Neutrophil (primary cell): ENCODE measurements around the gene NR5A1.

ENCODE experiments used
- H3K27ac ChIP-seq: fragments of 200-600 bp; sonication (generic); 2 replicates; pipeline ENCODE4 v1.5.1; 2016; ENCODE audit warnings: mild to moderate bottlenecking, moderate library complexity
- H3K27me3 ChIP-seq: fragments of 200-600 bp; sonication (generic); 2 replicates; pipeline ENCODE4 v1.6.0; 2016; ENCODE audit warnings: mild to moderate bottlenecking
- H3K36me3 ChIP-seq: fragments of 200-600 bp; sonication (generic); 2 replicates; pipeline ENCODE4 v1.5.1; 2017
- H3K4me1 ChIP-seq, 2 experiments: fragments of 200-600 bp in 1 of 2; sonication (generic) in 1 of 2; 1 replicate in 1 of 2; 2 replicates in 1 of 2; pipeline versions ENCODE4 v1.5.1 to v1.6.1; 2013 to 2016; ENCODE audit warnings: low read depth in 1 of 2, low read length in 1 of 2, mild to moderate bottlenecking in 1 of 2, moderate library complexity in 1 of 2; ENCODE audit not compliant: control insufficient read depth in 1 of 2, insufficient read depth in 1 of 2
- H3K4me3 ChIP-seq, 2 experiments: fragments of 200-600 bp in 1 of 2; sonication (generic) in 1 of 2; 1 replicate in 1 of 2; 2 replicates in 1 of 2; pipeline ENCODE4 v1.5.1; 2013 to 2016; ENCODE audit warnings: low read depth in 1 of 2, low read length in 1 of 2, mild to moderate bottlenecking in 1 of 2, moderate library complexity in 1 of 2
- H3K9me3 ChIP-seq: fragments of 200-600 bp; sonication (generic); 2 replicates; pipeline ENCODE4 v1.5.1; 2016
- TF ChIP-seq, protein P1 (sequence below): fragments of 200-600 bp; sonication (generic); IDR thresholded peaks from 2 replicates; pipeline ENCODE4 v1.5.1; 2016; ENCODE audit warnings: antibody characterized with exemption

Gene NR5A1

DNA sequence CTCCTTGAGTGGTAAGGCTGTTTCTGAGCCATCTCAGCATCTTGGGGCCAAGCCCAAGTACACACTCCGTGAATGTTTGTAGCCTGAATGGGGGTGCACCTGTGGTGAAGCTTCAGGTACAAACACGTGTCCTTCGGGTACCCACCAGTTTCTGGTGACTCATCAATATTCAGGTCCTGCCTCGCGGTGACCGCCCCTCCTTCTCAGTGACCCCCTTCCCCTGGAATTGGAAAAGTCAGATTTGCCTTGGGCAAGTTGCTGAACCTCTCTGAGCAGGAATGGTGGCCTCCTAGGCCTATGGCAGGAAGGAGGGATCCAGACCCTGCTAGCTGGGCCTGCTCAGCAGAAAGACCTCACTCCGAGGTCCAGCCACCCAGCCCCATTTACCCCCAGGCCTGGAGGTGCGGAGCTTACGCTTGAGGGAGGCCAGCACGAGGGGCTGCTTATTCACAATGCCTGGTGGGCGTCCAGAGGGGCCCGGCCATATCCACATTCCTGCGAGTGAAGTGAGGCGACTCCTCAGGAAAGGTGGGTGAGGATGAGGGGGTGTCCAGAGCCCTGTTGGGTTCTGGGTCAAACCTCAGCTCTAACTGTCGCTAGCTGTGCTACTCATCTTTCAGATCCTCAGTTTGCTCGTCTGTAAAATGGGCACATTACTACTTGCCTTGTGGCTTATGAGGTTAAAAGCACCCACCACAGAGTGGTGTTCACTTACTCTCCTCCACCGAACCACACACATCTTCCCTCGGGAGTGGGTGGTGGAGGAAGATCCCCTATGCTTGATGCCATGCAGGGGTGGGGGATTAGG lies 49.9 kb downstream of the NR5A1 start:
- Histone ChIP-seq H3K36me3 (no peaks in the 10 kb centered on the region), H3K9me3 (no peaks in the 10 kb centered on the region), H3K4me3 (no peak overlapping the region), H3K27me3 (peaks cover 37% of the 10 kb centered on the region), H3K4me1 (peaks cover 0 to 4% of the 10 kb centered on the region in 2 experiments), H3K27ac (no peak overlapping the region)
- TF ChIP-seq, protein P1, sequence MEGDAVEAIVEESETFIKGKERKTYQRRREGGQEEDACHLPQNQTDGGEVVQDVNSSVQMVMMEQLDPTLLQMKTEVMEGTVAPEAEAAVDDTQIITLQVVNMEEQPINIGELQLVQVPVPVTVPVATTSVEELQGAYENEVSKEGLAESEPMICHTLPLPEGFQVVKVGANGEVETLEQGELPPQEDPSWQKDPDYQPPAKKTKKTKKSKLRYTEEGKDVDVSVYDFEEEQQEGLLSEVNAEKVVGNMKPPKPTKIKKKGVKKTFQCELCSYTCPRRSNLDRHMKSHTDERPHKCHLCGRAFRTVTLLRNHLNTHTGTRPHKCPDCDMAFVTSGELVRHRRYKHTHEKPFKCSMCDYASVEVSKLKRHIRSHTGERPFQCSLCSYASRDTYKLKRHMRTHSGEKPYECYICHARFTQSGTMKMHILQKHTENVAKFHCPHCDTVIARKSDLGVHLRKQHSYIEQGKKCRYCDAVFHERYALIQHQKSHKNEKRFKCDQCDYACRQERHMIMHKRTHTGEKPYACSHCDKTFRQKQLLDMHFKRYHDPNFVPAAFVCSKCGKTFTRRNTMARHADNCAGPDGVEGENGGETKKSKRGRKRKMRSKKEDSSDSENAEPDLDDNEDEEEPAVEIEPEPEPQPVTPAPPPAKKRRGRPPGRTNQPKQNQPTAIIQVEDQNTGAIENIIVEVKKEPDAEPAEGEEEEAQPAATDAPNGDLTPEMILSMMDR: no peak

- Histone ChIP-seq H3K36me3 (no peaks in the 10 kb centered on the region), H3K27ac (no peak overlapping the region), H3K4me3 (no peak overlapping the region), H3K4me1 (peaks cover 0 to 4% of the 10 kb centered on the region in 2 experiments), H3K27me3 (peaks cover 37% of the 10 kb centered on the region), H3K9me3 (no peaks in the 10 kb centered on the region)
- TF ChIP-seq, protein P1: no peak
These were observed 50.7 kb downstream of the NR5A1 start for GRCh38 chr9:124456341-124457078.

DNA sequence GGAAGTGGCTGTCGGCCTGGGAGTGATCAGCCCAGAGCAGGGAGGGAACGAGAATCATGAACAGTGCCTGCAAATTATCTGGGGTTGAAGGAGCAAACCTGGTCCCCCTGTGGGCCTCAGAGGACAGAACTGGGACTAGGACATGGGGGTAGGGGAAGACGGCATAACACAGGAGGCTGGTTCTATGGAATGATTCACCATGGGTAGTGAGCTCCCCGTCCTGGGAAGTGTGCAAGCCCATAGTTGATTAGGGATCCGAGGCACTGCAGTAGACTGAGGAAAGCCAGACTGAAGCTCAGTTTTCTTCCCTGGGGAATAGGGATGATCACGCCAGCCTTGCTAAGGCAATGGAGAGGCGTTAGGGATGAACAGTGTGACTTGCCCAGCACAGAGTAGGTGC lies 51.4 kb downstream of the NR5A1 start:
- no peaks in the 10 kb centered on the region for H3K9me3 ChIP-seq
- TF ChIP-seq, protein P1: no peak
- H3K36me3 ChIP-seq: no peaks in the 10 kb centered on the region
- peaks cover 44% of the 10 kb centered on the region for H3K27me3 ChIP-seq
- no peak overlapping the region for H3K27ac ChIP-seq
- H3K4me1 ChIP-seq: peaks cover 0 to 4% of the 10 kb centered on the region in 2 experiments
- H3K4me3 ChIP-seq: no peak overlapping the region

- Histone ChIP-seq H3K36me3 (no peaks in the 10 kb centered on the region), H3K27me3 (peaks cover 53% of the 10 kb centered on the region), H3K27ac (no peak overlapping the region), H3K9me3 (no peaks in the 10 kb centered on the region), H3K4me1 (peaks cover 0 to 6% of the 10 kb centered on the region in 2 experiments), H3K4me3 (no peak overlapping the region)
- TF ChIP-seq, protein P1: no peak
These were observed 52.3 kb downstream of the NR5A1 start for GRCh38 chr9:124454791-124455443.

GRCh38 chr9:124454296-124454695 lies 52.9 kb downstream of the NR5A1 start:
- peaks cover 0 to 6% of the 10 kb centered on the region in 2 experiments for H3K4me1 ChIP-seq
- no peaks in the 10 kb centered on the region for H3K9me3 ChIP-seq
- no peak overlapping the region for H3K27ac ChIP-seq
- TF ChIP-seq, protein P1: no peak
- peaks cover 59% of the 10 kb centered on the region for H3K27me3 ChIP-seq
- H3K4me3 ChIP-seq: no peak overlapping the region
- H3K36me3 ChIP-seq: no peaks in the 10 kb centered on the region
